Erythroblast (primary cell): ENCODE measurements around the gene LDAH.

ENCODE experiments used
- GATA1 ChIP-seq: IDR thresholded peaks from 2 replicates; pipeline ENCODE4 v1.6.1; 2011; ENCODE audit warnings: low read depth, mild to moderate bottlenecking, control low read depth, low read length, moderate library complexity
- POLR2A ChIP-seq: IDR thresholded peaks from 2 replicates; pipeline ENCODE4 v1.6.1; 2011; ENCODE audit warnings: mild to moderate bottlenecking, low read length

DNA sequence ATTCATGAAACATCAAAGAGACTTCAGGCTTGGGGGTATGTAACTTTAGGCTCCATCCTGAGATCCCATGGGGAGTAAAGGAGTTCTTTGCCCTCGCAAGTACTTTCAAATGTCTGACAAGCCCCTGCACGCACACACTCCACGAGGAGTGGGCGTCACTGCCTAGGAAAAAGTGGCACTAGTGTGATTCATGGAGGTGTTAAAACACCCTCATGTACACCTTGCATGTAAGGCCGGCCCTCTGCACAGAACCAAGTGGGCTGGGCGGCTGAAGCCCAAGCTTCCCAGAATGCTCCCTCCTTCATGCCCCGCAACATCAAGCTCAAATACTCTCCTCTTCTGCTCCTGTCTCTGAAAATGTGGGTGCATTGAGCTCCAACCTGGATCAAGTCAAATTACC, 179.8 kb downstream of the LDAH start:
- TF ChIP-seq POLR2A, result no peak
- no peak for TF ChIP-seq GATA1
